ENCODE results near the gene SYT17.

GRCh38 chr16:19173059-19173458, 5.0 kb downstream of the SYT17 start:
- TF ChIP-seq POLR2AphosphoS5 (IDR thresholded peaks at IDR 0.05; ENCODE audit: low read depth, low read length) (no peak), REST (IDR thresholded peaks at IDR 0.05; ENCODE audit: insufficient read depth in 1 of 2, low read depth in 2 of 2, low read length in 2 of 2) (no peak), TAF1 (IDR thresholded peaks at IDR 0.05; ENCODE audit: borderline replicate concordance, insufficient read depth, low read length) (no peak), SIN3A (IDR thresholded peaks at IDR 0.05; ENCODE audit: borderline replicate concordance, insufficient read depth, low read length) (no peak)
